AG10803 (cell line): ENCODE results near the gene OR1S2.

ENCODE experiments used
- DNase-seq: peaks from one replicate; pipeline ENCODE4 v3.0.0; 2010; ENCODE audit warnings: low read depth
- H3K4me3 ChIP-seq: 2 replicates; pipeline ENCODE4 v1.5.1; 2011; ENCODE audit warnings: mild to moderate bottlenecking, low read length, control low read depth
- TF ChIP-seq, protein P1 (sequence below): conservative IDR thresholded peaks from 2 replicates; pipeline ENCODE4 v1.5.1; 2011; ENCODE audit warnings: mild to moderate bottlenecking, low read length, control low read depth, inconsistent platforms

Gene OR1S2

GRCh38 chr11:58195939-58196338 lies 8.0 kb downstream of the OR1S2 start:
- no peak for DNase-seq
- TF ChIP-seq, protein P1, sequence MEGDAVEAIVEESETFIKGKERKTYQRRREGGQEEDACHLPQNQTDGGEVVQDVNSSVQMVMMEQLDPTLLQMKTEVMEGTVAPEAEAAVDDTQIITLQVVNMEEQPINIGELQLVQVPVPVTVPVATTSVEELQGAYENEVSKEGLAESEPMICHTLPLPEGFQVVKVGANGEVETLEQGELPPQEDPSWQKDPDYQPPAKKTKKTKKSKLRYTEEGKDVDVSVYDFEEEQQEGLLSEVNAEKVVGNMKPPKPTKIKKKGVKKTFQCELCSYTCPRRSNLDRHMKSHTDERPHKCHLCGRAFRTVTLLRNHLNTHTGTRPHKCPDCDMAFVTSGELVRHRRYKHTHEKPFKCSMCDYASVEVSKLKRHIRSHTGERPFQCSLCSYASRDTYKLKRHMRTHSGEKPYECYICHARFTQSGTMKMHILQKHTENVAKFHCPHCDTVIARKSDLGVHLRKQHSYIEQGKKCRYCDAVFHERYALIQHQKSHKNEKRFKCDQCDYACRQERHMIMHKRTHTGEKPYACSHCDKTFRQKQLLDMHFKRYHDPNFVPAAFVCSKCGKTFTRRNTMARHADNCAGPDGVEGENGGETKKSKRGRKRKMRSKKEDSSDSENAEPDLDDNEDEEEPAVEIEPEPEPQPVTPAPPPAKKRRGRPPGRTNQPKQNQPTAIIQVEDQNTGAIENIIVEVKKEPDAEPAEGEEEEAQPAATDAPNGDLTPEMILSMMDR: no peak
- no peak overlapping the region for H3K4me3 ChIP-seq

GRCh38 chr11:58193391-58193790 lies 10.6 kb downstream of the OR1S2 start:
- no peak overlapping the region for H3K4me3 ChIP-seq
- TF ChIP-seq, protein P1: no peak
- no peak for DNase-seq

- no peak for DNase-seq
- TF ChIP-seq, protein P1: no peak
- no peak overlapping the region for H3K4me3 ChIP-seq
Measured at GRCh38 chr11:58192229-58192628, 11.7 kb downstream of the OR1S2 start.

DNA sequence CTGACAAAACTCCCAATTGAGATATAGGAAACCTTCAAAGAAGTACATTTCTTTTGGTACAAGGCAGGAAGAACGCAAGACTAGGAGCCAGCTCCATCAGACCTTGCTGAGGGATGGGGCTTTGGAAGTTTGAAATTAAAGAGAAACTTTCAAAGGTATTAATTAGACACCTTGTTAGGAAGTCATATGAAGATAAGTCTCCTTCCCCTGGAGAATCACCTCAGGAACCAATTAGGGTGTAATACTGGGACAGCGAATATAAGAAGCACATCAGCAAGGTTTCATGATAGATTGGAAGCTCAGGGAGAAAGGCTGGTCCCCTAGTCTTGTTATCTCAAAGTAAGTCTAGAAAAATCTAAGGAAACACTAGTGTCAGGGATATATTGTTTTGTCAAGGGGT lies 15.2 kb downstream of the OR1S2 start, which contains the start of gene OR9Q2:
OR9Q2 (plus strand) TSS at position 301 of the 400 bp plus-strand sequence. CDS start 1,421 bp downstream, outside the sequence.
- DNase-seq: no peak
- no peak within 1 kb of the TSS for H3K4me3 ChIP-seq
- TF ChIP-seq, protein P1: no peak

- H3K4me3 ChIP-seq: no peak overlapping the region
- DNase-seq: no peak
- TF ChIP-seq, protein P1: no peak
Measured at GRCh38 chr11:58186938-58187337, 17.0 kb downstream of the OR1S2 start.

- TF ChIP-seq, protein P1: no peak
- DNase-seq: no peak
- H3K4me3 ChIP-seq: no peak overlapping the region
Measured at GRCh38 chr11:58179648-58180047, 24.3 kb downstream of the OR1S2 start.

GRCh38 chr11:58178444-58178843 lies 25.5 kb downstream of the OR1S2 start:
- TF ChIP-seq, protein P1: no peak
- no peak for DNase-seq
- H3K4me3 ChIP-seq: no peak overlapping the region
